OCI-LY1 (cell line): ENCODE measurements around the gene CCDC192.

Source experiments
- EZH2 ChIP-seq: fragments of 200-600 bp; sonication (generic), shearing (Covaris generic); IDR thresholded peaks from 2 replicates; pipeline ENCODE4 v1.8.0; 2017; ENCODE audit warnings: borderline replicate concordance, mixed run types, mild to moderate bottlenecking, antibody characterized with exemption, low read length, moderate library complexity, mixed read lengths
- TF ChIP-seq, protein P1 (sequence below): fragments of 200-600 bp; sonication (generic), shearing (Covaris generic); IDR thresholded peaks from 2 replicates; pipeline ENCODE4 v1.5.1; 2017; ENCODE audit warnings: mild to moderate bottlenecking, antibody characterized with exemption, low read length, moderate library complexity, mixed read lengths

DNA sequence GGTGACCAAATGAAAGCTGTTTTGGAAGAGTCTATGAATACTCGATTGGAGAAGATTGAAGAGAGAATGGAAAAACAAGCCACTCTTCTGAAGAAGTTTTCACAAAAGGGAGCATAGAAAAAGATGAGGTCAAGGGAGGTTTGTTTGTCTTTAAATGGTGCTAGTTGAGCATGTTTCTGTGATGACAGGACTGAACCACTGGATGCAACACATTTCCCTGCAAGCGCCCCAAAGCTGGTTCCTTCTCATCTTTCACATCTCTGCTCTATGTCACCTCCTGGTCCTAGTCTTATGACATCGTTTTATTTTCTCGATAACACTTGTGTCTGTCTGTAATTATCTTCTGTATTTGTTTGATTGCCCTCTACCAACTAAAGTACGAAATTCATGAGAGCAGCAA lies 3.8 kb upstream of the CCDC192 start:
- TF ChIP-seq, protein P1, sequence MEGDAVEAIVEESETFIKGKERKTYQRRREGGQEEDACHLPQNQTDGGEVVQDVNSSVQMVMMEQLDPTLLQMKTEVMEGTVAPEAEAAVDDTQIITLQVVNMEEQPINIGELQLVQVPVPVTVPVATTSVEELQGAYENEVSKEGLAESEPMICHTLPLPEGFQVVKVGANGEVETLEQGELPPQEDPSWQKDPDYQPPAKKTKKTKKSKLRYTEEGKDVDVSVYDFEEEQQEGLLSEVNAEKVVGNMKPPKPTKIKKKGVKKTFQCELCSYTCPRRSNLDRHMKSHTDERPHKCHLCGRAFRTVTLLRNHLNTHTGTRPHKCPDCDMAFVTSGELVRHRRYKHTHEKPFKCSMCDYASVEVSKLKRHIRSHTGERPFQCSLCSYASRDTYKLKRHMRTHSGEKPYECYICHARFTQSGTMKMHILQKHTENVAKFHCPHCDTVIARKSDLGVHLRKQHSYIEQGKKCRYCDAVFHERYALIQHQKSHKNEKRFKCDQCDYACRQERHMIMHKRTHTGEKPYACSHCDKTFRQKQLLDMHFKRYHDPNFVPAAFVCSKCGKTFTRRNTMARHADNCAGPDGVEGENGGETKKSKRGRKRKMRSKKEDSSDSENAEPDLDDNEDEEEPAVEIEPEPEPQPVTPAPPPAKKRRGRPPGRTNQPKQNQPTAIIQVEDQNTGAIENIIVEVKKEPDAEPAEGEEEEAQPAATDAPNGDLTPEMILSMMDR: no peak
- no peak for TF ChIP-seq EZH2
